AG09309 (cell line): ENCODE results near the gene HSP90AB1.

Experiments used
- DNase-seq: peaks from one replicate; pipeline ENCODE4 v3.0.0-alpha.2; 2010; ENCODE audit warnings: low read depth
- H3K4me3 ChIP-seq: 2 replicates; pipeline ENCODE4 v1.5.1; 2011; ENCODE audit warnings: mild to moderate bottlenecking, low read depth, low read length, moderate library complexity; ENCODE audit not compliant: control insufficient read depth
- TF ChIP-seq, protein P1 (sequence below): IDR thresholded peaks from 2 replicates; pipeline ENCODE4 v1.5.1; 2011; ENCODE audit warnings: mild to moderate bottlenecking, low read depth, low read length, inconsistent platforms; ENCODE audit not compliant: insufficient read depth, control insufficient read depth; ENCODE audit errors: missing control alignments

HSP90AB1 gene

DNA sequence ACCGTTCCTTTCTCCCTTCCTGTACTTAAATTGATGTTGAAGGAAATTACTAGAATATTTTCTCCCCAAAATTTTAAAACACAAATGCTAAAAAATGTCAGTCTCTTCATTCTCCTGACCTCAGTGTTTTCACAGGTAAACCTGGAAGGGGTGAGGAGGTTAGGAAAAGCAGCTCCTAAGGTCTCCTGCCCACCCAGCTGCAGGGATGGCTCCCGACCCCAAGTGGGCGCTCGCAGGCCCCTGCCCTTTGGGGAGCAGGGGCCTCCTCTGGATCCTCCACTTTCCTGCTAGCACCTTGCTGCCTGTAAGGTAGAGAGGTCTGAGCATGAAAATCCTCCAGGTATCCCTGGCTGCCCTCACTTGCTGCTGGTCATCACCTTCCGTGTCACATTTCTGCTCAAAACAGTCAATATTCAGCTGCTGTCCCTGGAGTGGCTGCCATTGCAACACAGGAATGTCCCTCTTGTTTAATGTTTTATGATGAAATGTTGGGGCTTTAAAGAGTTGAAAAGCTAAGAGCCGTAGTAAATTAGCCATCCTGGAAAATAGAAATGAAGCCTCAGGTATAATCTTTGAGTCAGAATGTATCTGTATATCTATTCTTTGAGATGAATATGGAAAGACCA lies 10.9 kb upstream of the HSP90AB1 start:
- no peak overlapping the region for H3K4me3 ChIP-seq
- TF ChIP-seq, protein P1, sequence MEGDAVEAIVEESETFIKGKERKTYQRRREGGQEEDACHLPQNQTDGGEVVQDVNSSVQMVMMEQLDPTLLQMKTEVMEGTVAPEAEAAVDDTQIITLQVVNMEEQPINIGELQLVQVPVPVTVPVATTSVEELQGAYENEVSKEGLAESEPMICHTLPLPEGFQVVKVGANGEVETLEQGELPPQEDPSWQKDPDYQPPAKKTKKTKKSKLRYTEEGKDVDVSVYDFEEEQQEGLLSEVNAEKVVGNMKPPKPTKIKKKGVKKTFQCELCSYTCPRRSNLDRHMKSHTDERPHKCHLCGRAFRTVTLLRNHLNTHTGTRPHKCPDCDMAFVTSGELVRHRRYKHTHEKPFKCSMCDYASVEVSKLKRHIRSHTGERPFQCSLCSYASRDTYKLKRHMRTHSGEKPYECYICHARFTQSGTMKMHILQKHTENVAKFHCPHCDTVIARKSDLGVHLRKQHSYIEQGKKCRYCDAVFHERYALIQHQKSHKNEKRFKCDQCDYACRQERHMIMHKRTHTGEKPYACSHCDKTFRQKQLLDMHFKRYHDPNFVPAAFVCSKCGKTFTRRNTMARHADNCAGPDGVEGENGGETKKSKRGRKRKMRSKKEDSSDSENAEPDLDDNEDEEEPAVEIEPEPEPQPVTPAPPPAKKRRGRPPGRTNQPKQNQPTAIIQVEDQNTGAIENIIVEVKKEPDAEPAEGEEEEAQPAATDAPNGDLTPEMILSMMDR, result no peak
- DNase-seq, result no peak

DNA sequence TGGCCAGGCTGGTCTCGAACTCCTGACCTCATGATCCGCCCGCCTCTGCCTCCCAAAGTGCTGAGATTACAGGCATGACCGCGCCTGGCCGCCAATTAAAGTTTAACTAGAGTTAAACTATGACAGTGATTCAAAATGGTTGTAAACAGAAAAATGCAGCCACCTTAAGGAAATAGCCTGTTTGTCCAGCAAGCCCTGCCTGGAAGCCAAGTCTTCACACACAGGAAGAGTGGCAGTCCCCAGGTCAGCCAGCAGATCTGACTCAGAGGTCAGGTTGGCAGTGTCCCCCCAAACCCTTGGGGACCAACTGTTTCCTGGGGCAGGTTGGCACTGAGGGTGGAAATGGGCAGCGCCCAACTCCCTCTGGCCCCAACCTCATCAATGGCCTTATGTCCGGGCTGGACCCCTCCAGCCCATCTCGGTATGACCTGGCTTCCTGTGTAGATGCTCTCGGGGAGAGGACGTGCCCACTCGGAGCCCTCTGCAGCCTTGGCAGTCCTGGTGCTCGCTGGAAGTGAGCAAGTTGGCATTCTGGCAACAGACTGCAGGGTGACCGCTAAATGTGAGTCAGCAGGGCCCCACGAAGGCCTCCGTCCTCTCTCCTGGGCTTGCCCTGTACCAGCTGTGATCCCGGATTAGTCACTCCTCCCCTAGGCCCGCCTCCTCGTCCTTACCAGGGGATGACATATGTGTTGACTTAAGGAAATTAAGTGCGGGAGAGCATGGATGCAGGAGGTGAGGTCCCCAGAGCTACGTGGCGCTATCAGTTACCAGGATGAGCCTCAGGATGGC lies 9.7 kb upstream of the HSP90AB1 start:
- DNase-seq, result peak; percentile 89
- peak overlapping the region; percentile 61 for H3K4me3 ChIP-seq
- TF ChIP-seq, protein P1, result no peak

DNA sequence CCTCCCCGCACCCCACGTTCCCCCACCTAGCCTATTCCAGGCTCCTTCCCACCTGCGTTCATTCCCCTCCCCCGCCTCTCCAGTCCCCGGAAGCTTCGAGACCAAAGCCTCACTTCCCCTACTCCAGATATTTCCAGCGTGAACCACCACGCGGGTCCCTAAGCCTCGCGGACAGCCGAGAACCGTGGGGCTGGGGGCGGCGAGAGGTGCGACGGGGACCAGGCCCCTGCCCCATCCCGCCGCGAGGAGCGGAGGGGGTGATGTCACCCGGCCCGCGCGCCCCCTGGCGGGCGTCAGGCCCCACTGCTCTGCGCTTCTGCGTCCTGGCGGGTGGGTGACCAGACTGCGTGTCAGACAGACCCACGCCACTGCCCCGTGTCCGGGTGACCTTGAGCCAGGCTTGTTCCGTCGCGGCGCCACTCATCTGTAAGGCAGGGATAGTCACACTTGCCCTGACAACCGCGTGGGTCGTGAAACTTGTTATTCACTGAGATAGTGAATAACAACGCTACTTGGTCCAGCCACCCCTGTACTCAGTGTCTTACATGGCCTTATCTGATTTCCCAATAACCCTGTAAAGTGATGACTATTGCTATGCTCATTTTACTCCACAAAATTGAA lies 9.0 kb upstream of the HSP90AB1 start:
- TF ChIP-seq, protein P1, result peak; percentile 81
- no peak for DNase-seq
- peak overlapping the region; percentile 61 for H3K4me3 ChIP-seq

DNA sequence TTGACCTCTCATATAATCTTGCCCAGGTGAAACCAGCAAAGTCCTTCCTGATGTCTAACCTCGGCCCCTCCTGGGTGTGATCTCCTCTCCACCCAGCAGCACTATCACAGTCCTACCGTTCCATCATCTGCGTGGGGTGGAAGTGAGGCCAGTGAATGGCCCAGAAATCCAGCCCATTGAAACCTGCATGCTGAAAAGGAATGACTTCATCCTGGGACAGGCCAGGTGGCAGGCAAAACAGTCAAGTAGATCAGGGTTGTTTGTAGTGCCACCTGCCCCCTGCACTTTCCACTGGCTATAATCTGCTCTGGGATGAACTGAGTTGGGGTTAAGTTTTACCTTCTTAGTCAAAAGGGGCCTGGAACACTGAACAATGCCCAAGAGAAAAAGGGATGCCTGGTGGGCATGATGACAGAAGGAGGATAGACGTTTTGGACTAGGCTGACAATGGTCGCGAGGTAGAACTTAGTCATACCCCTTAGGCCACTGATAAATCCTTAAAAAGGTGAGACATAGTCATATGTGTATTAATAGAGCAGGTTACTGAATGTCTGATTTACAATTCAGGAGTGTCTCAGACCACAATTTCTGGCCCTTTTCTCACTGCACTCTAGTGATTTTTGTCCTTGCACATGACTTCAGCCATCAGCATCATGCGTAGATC lies 8.1 kb upstream of the HSP90AB1 start:
- TF ChIP-seq, protein P1, result no peak
- H3K4me3 ChIP-seq, result no peak overlapping the region
- no peak for DNase-seq

DNA sequence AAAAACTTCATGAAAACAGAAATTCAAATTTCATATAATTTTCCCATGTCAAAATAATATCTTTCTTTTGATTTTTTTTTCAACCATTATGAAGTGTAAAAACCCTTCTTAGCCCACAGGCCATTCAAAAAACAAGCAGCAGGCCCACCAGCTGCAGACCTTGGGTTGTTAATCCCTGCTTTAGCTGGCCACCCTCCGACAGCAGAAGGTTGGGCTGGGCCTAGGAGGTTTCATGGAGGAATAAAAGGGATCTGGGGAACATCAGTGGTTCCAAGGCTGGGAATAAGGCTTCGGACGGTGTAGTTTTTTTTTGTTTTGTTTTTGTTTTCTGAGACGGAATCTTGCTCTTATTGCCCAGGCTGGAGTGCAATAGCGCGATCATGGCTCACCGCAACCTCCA lies 3.6 kb upstream of the HSP90AB1 start:
- H3K4me3 ChIP-seq, result no peak overlapping the region
- DNase-seq, result no peak
- TF ChIP-seq, protein P1, result no peak

DNA sequence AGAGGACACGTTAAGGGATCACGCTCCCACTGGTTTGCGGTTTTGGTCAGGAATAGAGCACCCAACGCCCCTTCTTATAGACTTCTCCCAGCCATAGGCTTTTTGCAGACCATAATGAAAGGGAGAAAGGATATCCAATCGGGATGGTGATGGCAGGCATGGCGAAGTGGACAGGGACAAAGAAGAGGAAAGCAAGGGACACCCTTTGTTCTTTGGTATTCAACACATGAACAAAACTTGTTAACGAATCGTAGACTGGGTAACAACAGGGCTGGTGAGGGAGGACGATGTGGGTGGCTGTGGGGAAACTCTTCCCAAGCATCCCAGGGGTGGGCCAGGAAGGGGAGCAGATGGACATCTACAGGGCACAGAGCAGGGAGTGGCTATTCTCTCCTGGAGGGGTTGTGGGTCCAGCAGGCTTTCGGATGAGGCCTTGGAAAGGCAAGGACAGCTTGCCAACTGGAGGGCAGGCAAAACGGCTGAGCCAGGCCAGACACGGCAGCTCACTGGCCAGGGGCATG lies 1.4 kb upstream of the HSP90AB1 start:
- DNase-seq, result no peak
- TF ChIP-seq, protein P1, result no peak
- peak overlapping the region; percentile 69 for H3K4me3 ChIP-seq
